HepG2 (cell line): ENCODE measurements around the gene KRTCAP3.
A peak's percentile ranks its signal among the peaks of the same experiment; 100 is the strongest.

Experiments
- BATF2 ChIP-seq: sonication (generic); formaldehyde crosslinking; IDR thresholded peaks from 2 replicates; pipeline ENCODE4 v1.8.0; 2022; ENCODE audit warnings: mild to moderate bottlenecking, missing genetic modification reagents, moderate library complexity
- DMTF1 ChIP-seq: sonication (generic); formaldehyde crosslinking; IDR thresholded peaks from 2 replicates; pipeline ENCODE4 v1.4.0; 2020; ENCODE audit warnings: mild to moderate bottlenecking, missing genetic modification reagents
- MAFK ChIP-seq, 2 experiments: IDR thresholded peaks in 1 of 2; conservative IDR thresholded peaks in 1 of 2; 2 replicates each; pipeline ENCODE4 v1.6.1; 2011; ENCODE audit warnings: improper control_type of control experiment in 2 of 2, low read length in 2 of 2
- SKI ChIP-seq: fragments of 450-650 bp; IDR thresholded peaks from one replicate; pipeline ENCODE4 v1.6.1; 2018; ENCODE audit warnings: mild to moderate bottlenecking; ENCODE audit not compliant: partially characterized antibody
- SNAPC5 ChIP-seq: sonication (generic); formaldehyde crosslinking; IDR thresholded peaks from 2 replicates; pipeline ENCODE4 v1.8.1; 2023; ENCODE audit warnings: mild to moderate bottlenecking, missing genetic modification reagents, borderline replicate concordance
- ZBTB33 ChIP-seq: sonication (generic); formaldehyde crosslinking; IDR thresholded peaks from 2 replicates; pipeline ENCODE4 v1.4.0; 2020; ENCODE audit warnings: missing genetic modification reagents
- ZNF274 ChIP-seq: sonication (generic); formaldehyde crosslinking; IDR thresholded peaks from 2 replicates; pipeline ENCODE4 v1.5.1; 2020; ENCODE audit warnings: mild to moderate bottlenecking, missing genetic modification reagents

GRCh38 chr2:27441958-27442919 is at the start of gene KRTCAP3:
- TF ChIP-seq MAFK (conservative IDR thresholded peaks at IDR 0.05 in 1 of 2, IDR thresholded peaks at IDR 0.05 in 1 of 2; ENCODE audit: low read length in 2 of 2), result no peak
- no peak for TF ChIP-seq SNAPC5 (CRISPR knock-in tag)
- TF ChIP-seq ZNF274 (CRISPR knock-in tag), result no peak
- peak; percentile 4; the same call in 1 of the 2 replicates for TF ChIP-seq ZBTB33 (CRISPR knock-in tag)
- TF ChIP-seq DMTF1 (CRISPR knock-in tag), result no peak
- TF ChIP-seq SKI, result no peak
- TF ChIP-seq BATF2, result no peak
